Osteocyte (in vitro differentiated cells): Measurements from ENCODE around the gene HOXA2. TPM values are rescaled to one million over a fixed set of nuclear protein-coding genes. Genes with fewer than 3 reads are reported as not detected.

Experiments
- DNase-seq: peaks from one replicate; pipeline ENCODE4 v3.0.0; 2021; ENCODE audit warnings: mixed read lengths; ENCODE audit not compliant: unreplicated experiment; ENCODE audit errors: extremely low spot score
- H3K27ac Mint-ChIP-seq: one replicate; pipeline ENCODE4 v1.8.0; 2021; ENCODE audit warnings: mild to moderate bottlenecking, mixed read lengths; ENCODE audit not compliant: unreplicated experiment
- H3K27me3 Mint-ChIP-seq: one replicate; pipeline ENCODE4 v1.8.0; 2021; ENCODE audit warnings: mixed read lengths; ENCODE audit not compliant: unreplicated experiment
- H3K36me3 Mint-ChIP-seq: one replicate; pipeline ENCODE4 v1.8.0; 2021; ENCODE audit warnings: mixed read lengths; ENCODE audit not compliant: unreplicated experiment
- H3K4me1 Mint-ChIP-seq: one replicate; pipeline ENCODE4 v1.8.0; 2021; ENCODE audit warnings: mixed read lengths; ENCODE audit not compliant: unreplicated experiment
- H3K4me3 Mint-ChIP-seq: one replicate; pipeline ENCODE4 v1.8.0; 2021; ENCODE audit warnings: mild to moderate bottlenecking, moderate library complexity, mixed read lengths; ENCODE audit not compliant: unreplicated experiment
- H3K9me3 Mint-ChIP-seq: one replicate; pipeline ENCODE4 v1.8.0; 2021; ENCODE audit warnings: mixed read lengths; ENCODE audit not compliant: unreplicated experiment
- total RNA-seq: library from RNA; stranded (reverse); gene quantifications from 2 replicates; pipeline ENCODE4 v1.2.1, GENCODE V29; 2021
- TF ChIP-seq, protein P1 (sequence below): fragments of 200-600 bp; sonication (generic); IDR thresholded peaks from 2 replicates; pipeline ENCODE4 v1.5.0; 2021; ENCODE audit warnings: antibody characterized with exemption, mild to moderate bottlenecking, moderate library complexity

Gene HOXA2
- total RNA-seq, 1 donor from 2014 or later, result not detected

DNA sequence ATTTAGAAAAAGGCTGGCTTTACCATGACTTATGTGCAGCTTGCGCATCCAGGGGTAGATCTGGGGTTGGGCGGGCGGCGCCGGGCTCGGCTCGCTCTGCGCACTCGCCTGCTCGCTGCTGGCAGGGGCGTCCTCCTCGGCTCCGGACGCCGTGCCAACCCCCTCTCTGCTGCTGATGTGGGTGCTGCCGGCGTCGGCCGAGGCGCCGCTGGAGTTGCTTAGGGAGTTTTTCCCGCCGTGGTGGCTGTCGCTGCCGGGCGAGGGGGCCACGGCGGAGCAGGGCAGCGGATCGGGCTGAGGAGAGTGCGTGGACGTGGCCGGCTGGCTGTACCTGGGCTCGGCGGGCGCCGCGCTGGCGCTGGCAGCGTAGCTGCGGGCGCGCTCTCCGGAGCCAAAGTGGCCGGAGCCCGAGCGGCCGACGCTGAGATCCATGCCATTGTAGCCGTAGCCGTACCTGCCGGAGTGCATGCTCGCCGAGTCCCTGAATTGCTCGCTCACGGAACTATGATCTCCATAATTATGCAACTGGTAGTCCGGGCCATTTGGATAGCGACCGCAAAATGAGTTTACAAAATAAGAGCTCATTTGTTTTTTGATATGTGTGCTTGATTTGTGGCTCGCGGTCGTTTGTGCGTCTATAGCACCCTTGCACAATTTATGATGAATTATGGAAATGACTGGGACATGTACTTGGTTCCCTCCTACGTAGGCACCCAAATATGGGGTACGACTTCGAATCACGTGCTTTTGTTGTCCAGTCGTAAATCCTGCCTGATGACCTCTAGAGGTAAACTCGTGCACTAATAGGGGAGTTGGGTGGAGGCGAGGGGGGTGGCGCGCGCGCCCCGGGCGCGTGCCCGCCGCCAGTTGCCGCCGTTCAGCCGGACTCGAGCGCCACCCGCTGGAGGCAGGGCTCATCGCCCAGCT, 40.8 kb upstream of the HOXA2 start, which contains the start of gene HOXA5:
Gene HOXA5 (minus strand): TSS at position 659 of the 927 bp plus-strand sequence. CDS start 74 bp downstream, at position 585.
- Mint-ChIP-seq H3K4me3 (peak within 1 kb of the TSS; percentile 14), H3K36me3 (peaks cover 2% of the 10 kb centered on the region), H3K27me3 (peaks cover 87% of the 10 kb centered on the region), H3K27ac (no peak within 1 kb of the TSS), H3K9me3 (no peaks in the 10 kb centered on the region), H3K4me1 (peaks cover 8% of the 10 kb centered on the region)
- DNase-seq, result no peak
- TF ChIP-seq, protein P1, sequence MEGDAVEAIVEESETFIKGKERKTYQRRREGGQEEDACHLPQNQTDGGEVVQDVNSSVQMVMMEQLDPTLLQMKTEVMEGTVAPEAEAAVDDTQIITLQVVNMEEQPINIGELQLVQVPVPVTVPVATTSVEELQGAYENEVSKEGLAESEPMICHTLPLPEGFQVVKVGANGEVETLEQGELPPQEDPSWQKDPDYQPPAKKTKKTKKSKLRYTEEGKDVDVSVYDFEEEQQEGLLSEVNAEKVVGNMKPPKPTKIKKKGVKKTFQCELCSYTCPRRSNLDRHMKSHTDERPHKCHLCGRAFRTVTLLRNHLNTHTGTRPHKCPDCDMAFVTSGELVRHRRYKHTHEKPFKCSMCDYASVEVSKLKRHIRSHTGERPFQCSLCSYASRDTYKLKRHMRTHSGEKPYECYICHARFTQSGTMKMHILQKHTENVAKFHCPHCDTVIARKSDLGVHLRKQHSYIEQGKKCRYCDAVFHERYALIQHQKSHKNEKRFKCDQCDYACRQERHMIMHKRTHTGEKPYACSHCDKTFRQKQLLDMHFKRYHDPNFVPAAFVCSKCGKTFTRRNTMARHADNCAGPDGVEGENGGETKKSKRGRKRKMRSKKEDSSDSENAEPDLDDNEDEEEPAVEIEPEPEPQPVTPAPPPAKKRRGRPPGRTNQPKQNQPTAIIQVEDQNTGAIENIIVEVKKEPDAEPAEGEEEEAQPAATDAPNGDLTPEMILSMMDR, result peak; percentile 30

DNA sequence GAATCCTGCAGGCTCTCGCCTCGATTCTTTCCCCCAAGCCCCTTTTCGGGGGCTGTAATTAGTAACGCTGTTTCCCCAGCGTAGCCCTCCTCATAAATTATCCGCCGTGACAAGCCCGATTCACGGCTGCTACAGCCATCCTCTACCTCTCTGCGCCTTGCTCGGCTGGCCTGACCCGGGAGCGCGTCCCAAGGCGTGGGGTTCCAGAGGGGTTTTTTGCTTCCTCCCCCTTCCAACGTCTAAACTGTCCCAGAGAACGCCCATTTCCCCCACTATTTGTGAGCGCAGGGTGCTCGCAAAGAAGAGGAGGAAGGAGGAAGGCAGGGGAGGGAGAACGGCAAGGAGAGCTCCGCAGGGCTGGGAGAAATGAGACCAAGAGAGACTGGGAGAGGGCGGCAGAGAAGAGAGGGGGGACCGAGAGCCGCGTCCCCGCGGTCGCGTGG, 40.1 kb upstream of the HOXA2 start:
- no peak overlapping the region for H3K27ac Mint-ChIP-seq
- TF ChIP-seq, protein P1, result no peak
- no peak for DNase-seq
- H3K27me3 Mint-ChIP-seq, result peaks cover 90% of the 10 kb centered on the region
- H3K9me3 Mint-ChIP-seq, result no peaks in the 10 kb centered on the region
- peak overlapping the region; percentile 14 for H3K4me3 Mint-ChIP-seq
- peaks cover 8% of the 10 kb centered on the region for H3K4me1 Mint-ChIP-seq
- no peaks in the 10 kb centered on the region for H3K36me3 Mint-ChIP-seq

DNA sequence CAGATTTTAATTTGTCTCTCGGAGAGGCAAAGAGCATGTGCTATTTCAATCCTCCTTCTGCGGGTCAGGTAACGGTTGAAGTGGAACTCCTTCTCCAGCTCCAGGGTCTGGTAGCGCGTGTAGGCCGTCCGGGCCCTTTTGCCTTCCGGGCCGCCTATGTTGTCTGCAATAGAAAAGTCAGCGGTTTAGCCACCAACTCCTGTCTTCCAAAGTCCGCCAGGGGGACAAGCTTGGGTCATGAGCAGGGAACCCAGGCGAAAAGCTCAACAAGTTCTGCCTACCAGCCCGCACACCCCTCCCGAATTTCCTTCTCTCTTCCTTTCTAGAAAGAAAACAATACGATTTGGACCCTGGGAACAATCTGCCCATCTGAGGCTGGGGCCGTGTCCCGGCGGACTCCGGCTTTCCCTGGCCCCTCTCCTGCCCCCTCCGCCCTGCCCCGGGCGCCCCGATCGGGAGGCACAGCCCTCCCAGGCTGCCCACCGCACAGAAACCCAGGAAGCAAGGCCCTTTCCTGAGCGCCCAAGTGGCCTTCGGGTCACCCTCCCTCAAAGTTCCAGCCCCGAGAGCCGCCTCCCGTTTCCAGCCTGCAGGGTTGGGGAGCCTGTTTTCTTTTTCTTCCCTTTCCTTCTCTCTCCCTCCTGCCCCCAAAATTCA, 39.6 kb upstream of the HOXA2 start:
- DNase-seq, result no peak
- Mint-ChIP-seq H3K36me3 (no peaks in the 10 kb centered on the region), H3K27me3 (peaks cover 90% of the 10 kb centered on the region), H3K4me1 (peaks cover 8% of the 10 kb centered on the region), H3K27ac (no peak overlapping the region), H3K4me3 (peak overlapping the region; percentile 14), H3K9me3 (no peaks in the 10 kb centered on the region)
- TF ChIP-seq, protein P1, result no peak

DNA sequence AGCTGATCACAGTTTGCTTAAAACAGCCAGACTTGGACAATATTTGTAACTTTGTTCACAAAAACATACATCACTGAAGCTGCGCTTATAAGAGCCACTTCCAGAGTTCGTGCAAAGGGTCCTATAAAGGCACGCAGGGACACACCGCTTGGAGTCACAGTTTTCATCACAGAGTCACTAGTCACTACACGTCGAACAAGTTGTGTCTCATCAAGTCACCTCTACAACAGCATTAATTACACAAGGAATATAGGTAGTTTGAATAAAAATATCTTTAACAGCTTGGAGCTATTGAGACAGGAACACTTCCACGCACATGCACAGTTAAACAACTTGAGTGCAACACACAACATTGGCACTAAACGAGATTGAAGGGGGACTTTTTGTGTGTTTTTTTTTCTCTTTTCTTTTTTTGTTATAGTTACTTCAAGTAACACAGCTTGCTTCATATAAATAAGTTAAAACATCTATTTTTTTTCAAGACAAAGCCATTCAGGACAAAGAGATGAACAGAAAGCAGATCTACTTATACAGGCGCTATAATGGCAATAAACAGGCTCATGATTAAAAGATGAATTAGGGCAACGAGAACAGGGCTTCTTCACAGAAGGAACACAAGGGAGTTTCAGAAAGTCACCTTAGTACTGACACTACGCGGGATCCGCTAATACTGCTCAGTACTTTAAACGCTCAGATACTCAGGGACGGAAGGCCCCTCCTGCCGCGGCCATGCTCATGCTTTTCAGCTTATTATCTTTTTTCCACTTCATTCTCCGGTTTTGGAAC, 38.8 kb upstream of the HOXA2 start:
- H3K4me3 Mint-ChIP-seq, result no peak overlapping the region
- no peak overlapping the region for H3K27ac Mint-ChIP-seq
- no peaks in the 10 kb centered on the region for H3K9me3 Mint-ChIP-seq
- H3K27me3 Mint-ChIP-seq, result peaks cover 90% of the 10 kb centered on the region
- no peak for DNase-seq
- TF ChIP-seq, protein P1, result no peak
- no peaks in the 10 kb centered on the region for H3K36me3 Mint-ChIP-seq
- H3K4me1 Mint-ChIP-seq, result peaks cover 8% of the 10 kb centered on the region
